ENCODE measurements around the gene LRTM2.

LRTM2 gene

GRCh38 chr12:1795785-1796514, 24.4 kb upstream of the LRTM2 start:
- peak; percentile 90 to 100 for TF ChIP-seq CTCF (IDR thresholded peaks at IDR 0.05)
- no peaks in the 10 kb centered on the region for H3K27me3 ChIP-seq
- peak overlapping the region; percentile 52 to 66 for H3K4me3 ChIP-seq
- no peaks in the 10 kb centered on the region for H3K9me3 ChIP-seq
- DNase-seq = peak; percentile 90 to 96
- no peaks in the 10 kb centered on the region for H3K36me3 ChIP-seq
- H3K27ac ChIP-seq = peak overlapping the region; percentile 54 to 75
- H3K4me1 ChIP-seq = peaks cover 0 to 23% (median 19%) of the 10 kb centered on the region in 4 donors
- intact Hi-C loops (cut with DNase I; ENCODE audit: low total_unique reads) = loop anchor here (1.0 to 10.0 kb wide), 3 partner anchors 143 to 479 kb away; no protein-coding TSS in a partner anchor

GRCh38 chr12:1796515-1797010, 23.8 kb upstream of the LRTM2 start:
- no peaks in the 10 kb centered on the region for H3K27me3 ChIP-seq
- H3K9me3 ChIP-seq = no peaks in the 10 kb centered on the region
- peak overlapping the region; percentile 52 to 66 for H3K4me3 ChIP-seq
- H3K36me3 ChIP-seq = no peaks in the 10 kb centered on the region
- peak in 1 of 2 donors; percentile 72 for DNase-seq
- peak overlapping the region; percentile 54 to 75 for H3K27ac ChIP-seq
- H3K4me1 ChIP-seq = peaks cover 0 to 23% (median 19%) of the 10 kb centered on the region in 4 donors
- intact Hi-C loops (cut with DNase I; ENCODE audit: low total_unique reads) = loop anchor here (1.0 to 10.0 kb wide), 2 partner anchors 144 to 478 kb away; no protein-coding TSS in a partner anchor
- no peak for TF ChIP-seq CTCF (IDR thresholded peaks at IDR 0.05)

GRCh38 chr12:1797011-1797901, 23.1 kb upstream of the LRTM2 start:
- Histone ChIP-seq H3K27ac (peak overlapping the region; percentile 54 to 75), H3K4me1 (peaks cover 0 to 23% (median 19%) of the 10 kb centered on the region in 4 donors), H3K9me3 (no peaks in the 10 kb centered on the region), H3K36me3 (no peaks in the 10 kb centered on the region), H3K27me3 (no peaks in the 10 kb centered on the region), H3K4me3 (peak overlapping the region; percentile 52 to 66)
- intact Hi-C loops (cut with DNase I; ENCODE audit: low total_unique reads) = loop anchor here (10.0 kb wide), 1 partner anchor 478 kb away; no protein-coding TSS in a partner anchor
- TF ChIP-seq CTCF (IDR thresholded peaks at IDR 0.05) = no peak
- peak in 1 of 2 donors; percentile 74 for DNase-seq

GRCh38 chr12:1797991-1798640, 22.2 kb upstream of the LRTM2 start:
- H3K4me1 ChIP-seq = peaks cover 0 to 23% (median 19%) of the 10 kb centered on the region in 4 donors
- TF ChIP-seq CTCF (IDR thresholded peaks at IDR 0.05) = no peak
- H3K27me3 ChIP-seq = no peaks in the 10 kb centered on the region
- H3K36me3 ChIP-seq = no peaks in the 10 kb centered on the region
- peak in 1 of 2 donors; percentile 69 for DNase-seq
- intact Hi-C loops (cut with DNase I; ENCODE audit: low total_unique reads) = loop anchor here (2.0 to 10.0 kb wide), 2 partner anchors 237 to 477 kb away; no protein-coding TSS in a partner anchor
- H3K4me3 ChIP-seq = no peak overlapping the region
- H3K27ac ChIP-seq = no peak overlapping the region
- H3K9me3 ChIP-seq = no peaks in the 10 kb centered on the region

GRCh38 chr12:1798641-1799020, 21.7 kb upstream of the LRTM2 start:
- H3K4me3 ChIP-seq = no peak overlapping the region
- H3K36me3 ChIP-seq = no peaks in the 10 kb centered on the region
- H3K4me1 ChIP-seq = peaks cover 0 to 23% (median 19%) of the 10 kb centered on the region in 4 donors
- H3K27ac ChIP-seq = no peak overlapping the region
- H3K9me3 ChIP-seq = no peaks in the 10 kb centered on the region
- no peaks in the 10 kb centered on the region for H3K27me3 ChIP-seq
- no peak for DNase-seq
- intact Hi-C loops (cut with DNase I; ENCODE audit: low total_unique reads) = loop anchor here (2.0 to 10.0 kb wide), 2 partner anchors 236 to 476 kb away; no protein-coding TSS in a partner anchor
- TF ChIP-seq CTCF (IDR thresholded peaks at IDR 0.05) = no peak
